ENCODE measurements around the gene TRAF2. TPM values are rescaled to one million over a fixed set of nuclear protein-coding genes. Genes with fewer than 3 reads are reported as not detected.
A peak's percentile ranks its signal among the peaks of the same experiment; 100 is the strongest.

TRAF2 gene
- total and polyA plus RNA-seq, 9 of the 15 experiments (the other 6 are each of a cell fraction or from before 2014, with no cell fraction given), result 0.24 to 45.2 (median 18.0) TPM

GRCh38 chr9:136857581-136858412 lies 28.5 kb upstream of the TRAF2 start (continued):
- TF ChIP-seq ZNF518B (CRISPR knock-in tag; IDR thresholded peaks at IDR 0.05) (no peak), PHF20 (IDR thresholded peaks at IDR 0.05; ENCODE audit: partially characterized antibody) (no peak), ZNF778 (CRISPR knock-in tag; IDR thresholded peaks at IDR 0.05) (no peak), PPARD (CRISPR knock-in tag; IDR thresholded peaks at IDR 0.05) (no peak), SP2 (IDR thresholded peaks at IDR 0.05; ENCODE audit: extremely low read depth, low read depth, low read length, poor library complexity, severe bottlenecking) (no peak), L3MBTL2 (IDR thresholded peaks at IDR 0.05) (no peak), PCBP1 (IDR thresholded peaks at IDR 0.05; ENCODE audit: low read depth, low read length, poor library complexity, severe bottlenecking) (peak; percentile 69), KLF13 (tag; IDR thresholded peaks at IDR 0.05; ENCODE audit: borderline replicate concordance, low read depth) (no peak), PRPF4 (IDR thresholded peaks at IDR 0.05; ENCODE audit: insufficient read depth, low read depth, low read length, poor library complexity, severe bottlenecking) (peak; percentile 36), ZNF655 (CRISPR knock-in tag; IDR thresholded peaks at IDR 0.05) (no peak), DNMT1 (IDR thresholded peaks at IDR 0.05) (no peak), ZBTB33 (CRISPR knock-in tag; IDR thresholded peaks at IDR 0.05) (peak; percentile 75; the same call in 1 of the 2 replicates), PTBP1 (IDR thresholded peaks at IDR 0.05; ENCODE audit: low read depth, low read length) (no peak), HIVEP1 (CRISPR knock-in tag; IDR thresholded peaks at IDR 0.05) (no peak), TAF7 (tag; IDR thresholded peaks at IDR 0.05) (no peak), TCF15 (CRISPR knock-in tag; IDR thresholded peaks at IDR 0.05) (no peak), KDM1A (IDR thresholded peaks at IDR 0.05) (peak in 1 of 2 experiments; percentile 89; a peak in 1 of 4 replicates), ZNF197 (CRISPR knock-in tag; IDR thresholded peaks at IDR 0.05; ENCODE audit: low read depth) (no peak), EHMT2 (IDR thresholded peaks at IDR 0.05) (no peak), STAT5B (CRISPR knock-in tag; IDR thresholded peaks at IDR 0.05) (no peak), MEIS2 (IDR thresholded peaks at IDR 0.05; ENCODE audit: partially characterized antibody) (no peak), NELFE (IDR thresholded peaks at IDR 0.05; ENCODE audit: insufficient read depth, insufficient read length) (no peak)
